ENCODE data around the gene GPR141.
"Not testable (repeated sequence)": the region's sequence is repeated elsewhere in the genome, so short reads cannot be mapped to it uniquely, and the experiment has no call there.

GPR141 gene

GRCh38 chr7:37686556-37687345 lies 3.2 kb downstream of the GPR141 start:
- no peak for DNase-seq (ENCODE audit: extremely low read depth in 1 of 2, low read depth in 1 of 2)

DNA sequence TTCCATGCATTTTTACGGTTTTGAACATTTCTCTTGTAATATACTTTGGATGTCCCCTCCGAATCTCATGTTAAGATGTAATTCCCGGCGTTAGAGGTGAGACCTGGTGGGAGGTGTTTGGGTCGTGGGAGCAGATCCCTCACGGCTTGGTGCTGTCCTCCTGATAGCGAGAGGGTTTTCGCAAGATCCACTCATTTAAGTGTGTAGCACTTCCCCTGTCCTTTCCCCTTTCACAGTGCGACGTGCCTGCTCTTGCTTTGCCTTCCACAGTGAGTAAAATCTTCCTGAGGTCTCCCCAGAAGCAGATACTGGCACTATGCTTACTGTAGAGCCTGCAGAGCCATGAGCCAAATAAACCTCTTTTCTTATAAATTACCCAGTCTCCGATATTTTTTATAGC lies 6.6 kb downstream of the GPR141 start:
- DNase-seq (ENCODE audit: extremely low read depth in 1 of 2, low read depth in 1 of 2): no peak

- DNase-seq (ENCODE audit: extremely low read depth in 1 of 2, low read depth in 1 of 2): no peak
Measured at GRCh38 chr7:37694208-37695094, 10.9 kb downstream of the GPR141 start.

- no peak for DNase-seq (ENCODE audit: extremely low read depth in 1 of 2, low read depth in 1 of 2)
Measured at GRCh38 chr7:37698276-37698675, 14.7 kb downstream of the GPR141 start.

- no peak for DNase-seq (ENCODE audit: extremely low read depth in 1 of 2, low read depth in 1 of 2)
Measured at GRCh38 chr7:37698782-37699181, 15.2 kb downstream of the GPR141 start.

DNA sequence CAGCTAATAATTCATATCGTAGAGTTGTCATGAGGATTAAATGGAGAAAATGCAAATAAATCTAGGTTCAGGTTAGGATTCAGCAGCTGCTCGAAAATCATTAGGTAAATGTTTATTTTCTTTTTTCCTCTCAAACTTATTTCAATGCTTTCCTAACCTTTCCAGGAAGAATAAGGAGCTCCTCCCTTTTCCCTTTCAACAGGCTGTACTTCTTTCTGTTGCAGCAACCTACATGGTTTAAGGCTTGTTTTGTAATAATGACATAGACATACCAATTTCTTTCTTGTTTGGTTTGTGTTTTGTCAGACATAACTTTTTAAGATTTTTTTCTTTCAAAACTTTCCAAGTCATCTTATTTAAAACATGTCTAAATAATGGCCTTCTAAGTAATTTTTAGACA lies 18.2 kb downstream of the GPR141 start:
- DNase-seq (ENCODE audit: extremely low read depth in 1 of 2, low read depth in 1 of 2): no peak

GRCh38 chr7:37703361-37703760 lies 19.8 kb downstream of the GPR141 start:
- DNase-seq (ENCODE audit: extremely low read depth in 1 of 2, low read depth in 1 of 2): no peak

DNA sequence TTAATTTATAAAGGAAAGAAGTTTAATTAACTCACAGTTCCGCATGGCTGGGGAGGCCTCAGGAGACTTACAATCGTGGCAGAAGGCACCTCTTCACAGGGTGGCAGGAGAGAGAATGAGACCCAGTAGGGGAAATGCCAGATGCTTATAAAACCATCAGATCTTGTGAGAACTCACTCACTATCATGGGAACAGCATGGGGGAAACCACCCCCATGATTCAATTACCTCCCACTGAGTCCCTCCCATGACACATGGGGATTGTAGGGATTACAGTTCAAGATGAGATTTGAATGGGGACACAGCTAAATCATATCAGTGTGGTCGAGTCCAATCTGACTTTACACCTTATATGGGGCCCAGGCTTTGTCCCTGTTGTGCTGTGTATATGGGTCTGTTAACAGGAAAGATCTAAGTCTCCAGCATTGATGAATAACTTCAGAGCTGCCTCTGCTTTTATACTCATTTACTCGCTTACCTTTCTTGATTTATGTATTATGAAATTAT lies 20.8 kb downstream of the GPR141 start:
- not testable (repeated sequence) for DNase-seq (ENCODE audit: extremely low read depth in 1 of 2, low read depth in 1 of 2)

GRCh38 chr7:37705976-37706375 lies 22.4 kb downstream of the GPR141 start:
- no peak for DNase-seq (ENCODE audit: extremely low read depth in 1 of 2, low read depth in 1 of 2)

DNA sequence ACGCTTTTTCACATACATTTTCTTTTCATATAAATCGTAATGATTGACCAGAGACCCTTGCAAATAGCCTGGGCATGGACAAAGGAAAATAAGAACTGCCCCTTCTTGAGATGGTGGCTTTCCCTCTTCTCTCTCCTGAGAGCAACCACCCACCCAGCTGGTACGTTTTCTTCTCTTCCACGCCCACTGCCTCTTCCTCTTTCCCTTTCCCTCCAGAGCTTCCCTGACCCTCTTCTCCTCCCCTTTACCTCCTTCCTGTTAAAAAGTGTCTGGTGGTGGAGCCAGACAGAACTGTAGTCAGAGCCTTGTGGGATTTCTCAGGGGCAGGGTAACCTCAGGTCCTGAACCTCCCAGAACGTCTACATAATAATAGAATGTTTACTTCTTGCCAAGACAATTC lies 23.2 kb downstream of the GPR141 start:
- no peak for DNase-seq (ENCODE audit: extremely low read depth in 1 of 2, low read depth in 1 of 2)

GRCh38 chr7:37707754-37708485 lies 24.4 kb downstream of the GPR141 start:
- DNase-seq (ENCODE audit: extremely low read depth in 1 of 2, low read depth in 1 of 2): no peak

DNA sequence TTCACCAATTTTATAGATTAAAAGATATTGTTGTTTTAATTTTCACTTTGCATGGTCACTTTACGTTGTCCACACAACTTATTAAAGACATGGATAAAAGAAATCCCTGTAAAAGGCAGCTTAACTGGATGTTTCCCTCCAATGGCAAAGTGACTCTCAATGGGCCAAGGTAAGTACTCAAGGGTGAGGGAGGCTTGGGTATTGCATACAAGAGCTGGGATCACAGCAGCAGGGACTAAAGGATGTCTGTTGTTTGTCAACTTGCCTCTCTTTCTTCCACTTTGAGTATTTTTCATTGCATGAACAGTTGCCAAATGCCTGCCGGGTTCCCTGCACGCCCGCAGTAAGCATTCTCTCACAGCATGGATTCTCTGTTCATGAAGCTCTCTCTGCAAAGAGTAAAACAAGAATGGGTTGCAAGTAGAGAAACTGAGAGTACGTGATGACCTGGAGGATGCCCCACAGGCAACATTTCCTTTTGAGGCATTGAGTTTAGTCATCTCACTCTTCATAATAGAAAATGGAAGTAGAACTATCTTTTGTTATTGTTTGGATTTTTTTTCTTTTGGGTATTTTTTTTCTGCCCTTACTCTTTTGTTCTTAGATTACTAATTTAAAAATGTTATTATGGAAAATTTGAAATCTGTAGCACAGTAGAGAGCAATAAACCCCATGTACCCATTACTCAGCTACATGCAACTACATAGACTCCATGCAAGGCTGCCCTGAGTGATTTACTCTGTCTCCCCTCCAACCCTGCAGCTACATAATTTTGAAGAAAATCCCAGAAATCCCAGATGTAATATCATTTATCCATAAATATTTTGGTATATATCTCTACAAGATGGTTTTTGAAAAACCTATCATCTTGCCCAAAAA lies 26.3 kb downstream of the GPR141 start:
- no peak for DNase-seq (ENCODE audit: extremely low read depth in 1 of 2, low read depth in 1 of 2)

DNA sequence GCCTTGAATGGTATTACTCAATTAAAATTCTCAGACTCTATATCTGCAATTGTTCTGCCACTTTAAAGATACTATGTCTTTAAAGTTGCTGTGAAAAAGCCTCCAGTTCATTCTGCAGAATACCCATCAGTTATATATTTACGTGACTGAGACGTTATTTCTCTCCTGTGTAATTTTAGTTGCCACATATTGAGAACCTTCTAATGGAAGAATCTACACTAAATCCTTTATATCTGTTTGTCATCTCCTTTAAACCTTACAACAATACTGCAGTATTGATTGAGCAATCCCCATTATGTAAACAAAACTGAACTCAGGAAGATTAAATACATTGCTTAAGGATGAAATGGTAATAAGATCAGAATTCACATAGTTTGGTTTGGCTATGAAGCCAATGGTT lies 30.0 kb downstream of the GPR141 start:
- DNase-seq (ENCODE audit: extremely low read depth in 1 of 2, low read depth in 1 of 2): no peak

GRCh38 chr7:37714606-37715005 lies 31.0 kb downstream of the GPR141 start:
- no peak for DNase-seq (ENCODE audit: extremely low read depth in 1 of 2, low read depth in 1 of 2)

DNA sequence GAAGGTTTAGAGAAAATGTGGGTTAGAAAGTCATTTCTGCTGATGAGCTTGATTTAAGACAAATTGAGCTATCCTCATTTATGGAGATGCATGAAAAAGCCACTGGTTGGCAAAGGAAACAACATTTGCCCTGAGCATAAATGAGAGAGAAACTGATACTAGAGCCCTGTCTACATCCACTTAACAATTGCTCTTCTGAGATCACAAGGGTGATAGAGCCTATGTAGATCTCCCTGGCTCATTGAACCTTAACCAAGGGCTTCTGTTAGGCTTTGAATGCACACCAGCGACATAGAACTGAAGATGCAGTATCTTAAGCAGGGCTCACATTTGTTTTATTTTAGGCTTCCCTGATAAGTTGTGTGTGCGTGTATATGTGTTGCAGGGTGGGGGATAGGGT lies 35.0 kb downstream of the GPR141 start:
- DNase-seq (ENCODE audit: extremely low read depth in 1 of 2, low read depth in 1 of 2): no peak

DNA sequence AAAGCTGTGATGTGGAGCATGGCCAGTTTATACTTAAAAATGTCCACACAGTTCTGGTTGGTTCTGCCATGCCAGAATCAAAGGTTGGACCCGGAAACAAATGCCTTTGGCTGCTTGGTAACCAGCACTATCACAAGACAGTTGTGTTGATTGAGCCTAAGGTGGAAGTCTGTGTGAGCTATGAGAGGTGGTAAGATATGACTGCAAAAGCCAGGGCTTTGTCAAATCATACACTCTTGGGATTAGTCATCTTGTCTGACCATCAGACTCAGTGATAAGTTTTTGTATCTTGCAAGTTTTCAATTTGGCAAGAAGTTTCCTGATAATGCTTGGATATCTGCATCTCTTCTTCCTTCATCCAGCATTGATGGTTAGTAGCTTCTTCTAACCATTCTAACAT lies 35.5 kb downstream of the GPR141 start:
- DNase-seq (ENCODE audit: extremely low read depth in 1 of 2, low read depth in 1 of 2): no peak

GRCh38 chr7:37724732-37725131 lies 41.2 kb downstream of the GPR141 start:
- DNase-seq (ENCODE audit: extremely low read depth in 1 of 2, low read depth in 1 of 2): no peak

GRCh38 chr7:37726016-37726415 lies 42.5 kb downstream of the GPR141 start:
- DNase-seq (ENCODE audit: extremely low read depth in 1 of 2, low read depth in 1 of 2): no peak

- DNase-seq (ENCODE audit: extremely low read depth in 1 of 2, low read depth in 1 of 2): no peak
Measured at GRCh38 chr7:37728747-37729146, 45.2 kb downstream of the GPR141 start.

- DNase-seq (ENCODE audit: extremely low read depth in 1 of 2, low read depth in 1 of 2): no peak
Measured at GRCh38 chr7:37729181-37729580, 45.6 kb downstream of the GPR141 start.
